ENCODE data around the gene ARHGAP6.
A peak's percentile ranks its signal among the peaks of the same experiment; 100 is the strongest.

ARHGAP6 gene, protein sequence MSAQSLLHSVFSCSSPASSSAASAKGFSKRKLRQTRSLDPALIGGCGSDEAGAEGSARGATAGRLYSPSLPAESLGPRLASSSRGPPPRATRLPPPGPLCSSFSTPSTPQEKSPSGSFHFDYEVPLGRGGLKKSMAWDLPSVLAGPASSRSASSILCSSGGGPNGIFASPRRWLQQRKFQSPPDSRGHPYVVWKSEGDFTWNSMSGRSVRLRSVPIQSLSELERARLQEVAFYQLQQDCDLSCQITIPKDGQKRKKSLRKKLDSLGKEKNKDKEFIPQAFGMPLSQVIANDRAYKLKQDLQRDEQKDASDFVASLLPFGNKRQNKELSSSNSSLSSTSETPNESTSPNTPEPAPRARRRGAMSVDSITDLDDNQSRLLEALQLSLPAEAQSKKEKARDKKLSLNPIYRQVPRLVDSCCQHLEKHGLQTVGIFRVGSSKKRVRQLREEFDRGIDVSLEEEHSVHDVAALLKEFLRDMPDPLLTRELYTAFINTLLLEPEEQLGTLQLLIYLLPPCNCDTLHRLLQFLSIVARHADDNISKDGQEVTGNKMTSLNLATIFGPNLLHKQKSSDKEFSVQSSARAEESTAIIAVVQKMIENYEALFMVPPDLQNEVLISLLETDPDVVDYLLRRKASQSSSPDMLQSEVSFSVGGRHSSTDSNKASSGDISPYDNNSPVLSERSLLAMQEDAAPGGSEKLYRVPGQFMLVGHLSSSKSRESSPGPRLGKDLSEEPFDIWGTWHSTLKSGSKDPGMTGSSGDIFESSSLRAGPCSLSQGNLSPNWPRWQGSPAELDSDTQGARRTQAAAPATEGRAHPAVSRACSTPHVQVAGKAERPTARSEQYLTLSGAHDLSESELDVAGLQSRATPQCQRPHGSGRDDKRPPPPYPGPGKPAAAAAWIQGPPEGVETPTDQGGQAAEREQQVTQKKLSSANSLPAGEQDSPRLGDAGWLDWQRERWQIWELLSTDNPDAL (N-terminal part only)

DNA sequence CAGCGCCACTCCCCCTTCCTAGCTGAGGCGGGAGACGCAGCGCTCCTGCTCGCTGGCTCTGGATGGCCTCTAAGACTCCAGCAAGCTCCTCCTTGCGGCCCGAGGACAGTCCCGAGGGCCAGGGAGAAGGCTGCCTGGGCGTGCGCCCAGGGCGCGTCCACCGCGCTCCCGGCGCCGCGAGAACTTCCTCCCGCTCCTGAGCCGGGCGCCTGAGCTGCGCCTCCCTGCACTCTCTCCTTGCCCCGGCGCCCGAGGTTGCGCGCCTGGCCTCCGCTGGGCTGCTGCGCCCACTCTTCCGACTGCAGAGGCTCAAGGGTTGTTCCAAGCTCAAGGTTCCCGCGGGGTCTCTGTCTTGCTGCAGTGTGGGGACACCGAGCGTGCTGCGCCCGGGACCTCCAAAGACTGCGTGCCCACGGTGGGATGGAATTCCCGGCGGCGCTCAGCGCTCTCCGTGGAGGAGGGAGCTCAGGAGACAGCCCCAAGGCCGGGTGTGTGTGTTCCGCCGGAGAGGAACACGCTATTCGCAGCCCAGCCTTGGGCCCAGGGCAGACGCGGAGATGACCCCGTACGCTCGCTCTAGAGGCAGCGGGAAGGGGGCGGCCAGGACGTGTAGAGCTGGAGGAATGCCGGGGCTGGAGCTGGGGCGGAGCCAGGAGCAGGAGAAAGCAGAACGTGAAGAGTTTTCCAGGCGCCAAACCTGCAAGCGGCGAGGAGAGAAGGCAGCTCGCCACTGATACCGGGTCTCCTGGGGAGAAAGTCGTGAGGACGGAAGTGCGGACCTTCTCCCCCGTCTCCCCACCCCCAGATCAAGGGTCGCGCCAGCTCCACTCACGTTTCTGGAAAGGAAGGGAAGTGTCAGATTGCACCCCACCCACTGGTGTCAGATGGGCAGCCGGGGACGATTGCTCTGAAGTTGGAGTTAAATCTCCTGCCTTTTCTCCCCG, at the start of gene ARHGAP6:
Gene ARHGAP6, minus strand, starts transcription at position 753 of the 944 bp plus-strand sequence. CDS start 1,092 bp downstream, outside the sequence.
- peak; percentile 26 for DNase-seq

DNA sequence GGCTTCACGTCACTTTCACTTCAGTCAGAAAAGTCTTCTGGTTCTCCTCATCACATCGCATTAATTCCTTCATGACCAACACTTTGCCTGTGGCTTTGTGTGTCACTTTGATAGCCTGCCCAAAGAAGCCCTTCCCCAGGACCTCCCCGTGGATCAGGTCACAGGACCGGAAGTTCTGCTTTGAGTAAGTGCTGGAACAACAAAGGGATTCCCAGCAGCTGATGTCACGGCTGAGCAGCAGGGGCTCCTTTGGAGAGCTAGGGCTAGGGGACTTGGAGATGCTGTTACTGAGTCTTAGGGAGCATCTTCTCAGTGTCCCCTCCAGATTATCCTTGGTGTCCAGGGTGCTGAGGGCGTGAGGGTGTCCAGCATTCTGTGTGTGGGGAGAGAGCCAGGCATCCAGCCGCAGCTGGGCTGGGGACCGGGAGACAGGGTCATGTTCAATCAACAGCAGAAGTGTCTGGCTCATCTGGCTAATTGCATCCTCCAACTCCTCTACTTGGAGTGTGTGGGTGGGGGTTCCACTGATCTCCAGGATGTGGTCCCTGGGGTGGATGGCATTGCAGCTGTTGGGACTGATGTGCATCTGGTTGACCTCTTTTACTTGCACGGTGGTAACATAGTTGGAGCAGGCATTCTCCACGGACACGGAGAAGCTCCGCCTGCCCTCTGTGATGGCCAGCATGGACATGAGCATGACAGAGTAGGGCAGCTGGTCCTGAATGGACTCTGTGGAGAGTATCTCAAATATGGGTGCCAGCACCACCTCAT, 39.2 kb upstream of the ARHGAP6 start:
- no peak for DNase-seq

DNA sequence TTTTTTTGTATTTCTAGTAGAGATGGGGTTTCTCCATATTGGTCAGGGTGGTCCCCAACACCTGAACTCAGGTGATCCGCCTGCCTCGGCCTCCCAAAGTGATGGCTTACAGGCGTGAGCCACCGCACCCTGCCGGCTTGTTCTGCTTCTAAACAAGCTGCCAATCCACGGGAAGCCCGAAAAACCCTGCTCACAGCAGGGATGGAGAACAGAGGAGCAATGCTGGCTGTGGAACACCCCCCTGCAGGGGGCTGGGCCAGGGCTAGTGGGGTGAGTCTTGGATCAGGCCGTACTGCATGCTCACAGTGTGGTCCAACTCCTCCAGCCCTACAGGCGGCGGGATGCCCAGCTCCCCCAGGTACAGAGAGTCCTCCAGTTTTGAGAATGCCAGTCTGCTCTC, 38.1 kb upstream of the ARHGAP6 start:
- no peak for DNase-seq

DNA sequence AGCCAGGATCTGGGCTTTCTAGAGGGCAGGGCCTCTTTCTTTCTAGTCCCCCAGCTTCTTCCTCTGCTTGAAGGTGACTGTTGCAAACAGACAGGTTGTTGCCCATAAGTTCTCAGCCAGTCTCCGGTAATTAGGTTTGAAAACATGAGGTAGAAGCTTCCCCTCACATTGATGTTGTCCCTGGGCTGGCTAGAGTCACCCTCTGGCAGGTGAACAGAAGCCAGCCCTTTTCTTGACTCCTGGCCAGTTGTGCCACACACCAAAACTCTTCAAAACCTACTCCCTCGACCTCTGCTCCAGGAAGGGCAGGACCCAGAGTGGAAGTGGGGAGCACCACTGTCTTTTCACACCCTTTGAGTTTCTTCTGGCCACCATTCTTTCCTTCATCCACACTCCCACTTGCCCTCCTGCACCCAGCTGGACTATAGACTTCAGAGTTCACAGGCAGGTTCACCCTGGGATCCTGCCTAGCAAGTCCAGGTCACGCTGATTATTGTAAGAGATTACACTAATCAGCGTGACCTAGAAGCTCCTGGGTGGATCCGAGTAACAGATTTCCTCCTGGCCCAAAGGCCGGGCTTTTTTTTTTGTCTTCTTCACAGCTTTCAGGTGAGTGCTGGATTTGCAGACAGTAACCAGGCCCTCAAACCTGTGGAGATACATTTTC, 37.4 kb upstream of the ARHGAP6 start:
- no peak for DNase-seq

DNA sequence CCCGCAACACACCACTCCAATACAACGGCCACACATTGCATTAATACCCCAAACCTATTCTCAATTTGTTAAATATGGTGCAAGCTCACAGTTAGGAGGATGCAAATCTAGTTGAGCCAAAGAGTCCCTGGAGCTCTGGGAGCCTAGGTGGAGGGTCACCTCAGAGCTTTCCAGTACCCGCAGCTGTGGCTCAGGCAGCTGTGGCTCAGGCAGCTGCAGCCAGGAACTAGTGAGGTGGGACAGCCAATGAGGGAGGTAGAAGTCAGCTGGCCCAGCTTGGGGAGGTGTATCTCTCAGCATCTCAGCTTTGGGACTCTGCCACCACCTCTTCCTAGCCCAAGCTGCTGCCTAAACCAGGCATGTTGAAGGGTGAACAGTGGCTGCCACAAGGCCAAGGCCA, 36.7 kb upstream of the ARHGAP6 start:
- DNase-seq: no peak

DNA sequence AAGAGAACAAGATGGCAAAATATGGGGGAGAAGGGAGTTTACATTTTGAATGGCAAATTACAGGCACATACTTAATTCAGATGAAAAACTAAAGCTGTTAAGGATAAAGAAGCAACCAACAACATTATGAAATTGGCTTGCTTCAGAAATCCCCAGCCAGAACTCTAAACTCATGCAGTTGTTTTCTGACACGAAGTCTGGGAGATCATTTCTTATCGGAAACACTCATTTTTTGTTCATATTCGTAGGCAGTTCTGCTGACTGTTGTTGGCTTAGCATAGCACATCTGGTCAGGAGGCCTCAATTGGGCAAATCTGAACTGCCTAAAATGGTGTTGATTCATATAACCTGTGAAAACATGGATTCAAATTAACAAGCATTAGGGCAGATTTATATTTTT, 33.0 kb upstream of the ARHGAP6 start:
- DNase-seq: no peak

DNA sequence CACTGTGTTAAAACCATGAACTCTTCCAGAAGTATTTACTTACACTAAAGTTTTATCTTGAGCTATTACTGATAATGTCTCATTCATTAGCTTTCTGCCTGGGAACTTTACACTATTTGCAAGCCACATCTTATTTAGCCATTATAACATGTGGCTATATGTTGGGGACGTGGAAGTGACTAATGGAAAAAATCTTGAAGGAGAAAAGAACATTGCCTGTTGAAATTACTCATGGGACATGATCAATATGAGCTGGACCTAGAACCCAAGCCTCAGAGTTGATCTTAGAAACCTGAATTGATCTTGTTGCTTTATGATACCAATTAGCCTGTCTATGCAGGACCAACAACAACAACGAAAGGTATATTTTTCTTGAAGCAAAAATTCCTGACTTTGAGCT, 22.5 kb upstream of the ARHGAP6 start:
- DNase-seq: no peak

DNA sequence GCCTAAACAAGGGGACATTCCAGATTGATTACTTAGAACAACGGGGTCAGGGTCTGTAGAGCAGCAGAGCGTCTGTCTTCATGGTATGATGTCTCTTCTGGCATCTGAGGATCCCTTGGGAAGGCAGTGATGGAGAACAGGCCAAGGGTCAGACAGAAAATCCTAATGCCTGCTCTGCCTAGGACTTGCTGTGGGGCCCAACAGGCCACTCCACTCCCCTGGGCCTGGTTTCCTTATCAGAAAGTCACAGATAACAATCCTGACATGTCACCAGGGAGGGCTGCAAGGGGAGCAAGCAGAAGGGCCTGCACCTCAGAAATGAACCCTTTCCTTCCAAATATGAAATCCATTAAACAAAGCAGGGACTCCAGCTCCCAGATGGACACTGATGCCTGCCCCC, 21.4 kb upstream of the ARHGAP6 start:
- no peak for DNase-seq

DNA sequence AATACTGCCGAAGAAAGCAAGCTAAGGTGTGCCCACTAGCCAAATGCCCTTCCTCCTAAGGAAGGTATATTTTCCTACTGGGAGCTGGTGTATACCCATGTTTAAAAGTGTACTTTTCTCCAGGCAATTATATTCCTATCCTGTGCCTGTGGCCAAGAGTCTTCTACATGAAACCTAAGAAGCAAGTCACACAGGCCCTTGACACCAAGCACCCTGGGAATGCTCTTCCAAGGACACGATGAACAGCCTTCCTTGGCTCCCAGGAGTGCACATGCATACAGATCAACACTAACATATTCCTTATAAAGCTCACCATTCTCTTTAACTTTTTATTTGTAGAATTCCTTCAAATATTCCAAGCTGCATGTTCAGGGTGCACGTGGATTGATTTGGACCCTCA, 17.3 kb upstream of the ARHGAP6 start:
- DNase-seq: no peak

DNA sequence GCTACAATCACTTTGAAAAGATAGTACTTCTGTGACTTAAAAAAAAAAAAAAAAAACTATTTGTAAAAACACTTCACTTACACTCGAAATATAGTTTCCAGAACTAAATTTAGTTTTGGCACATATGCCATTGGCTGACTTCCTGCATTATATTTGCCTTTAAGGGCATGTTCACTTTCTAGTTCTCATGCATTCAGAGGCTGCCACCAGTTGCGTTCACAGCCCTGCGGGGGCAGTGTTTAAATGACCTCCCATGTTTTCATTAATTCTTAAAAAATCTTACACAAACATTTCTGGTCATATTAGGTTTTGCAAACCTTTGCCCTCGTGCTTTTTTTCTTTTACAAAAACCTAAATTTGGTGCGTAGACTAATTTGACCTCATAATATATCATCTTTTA, 12.4 kb upstream of the ARHGAP6 start:
- DNase-seq: no peak

DNA sequence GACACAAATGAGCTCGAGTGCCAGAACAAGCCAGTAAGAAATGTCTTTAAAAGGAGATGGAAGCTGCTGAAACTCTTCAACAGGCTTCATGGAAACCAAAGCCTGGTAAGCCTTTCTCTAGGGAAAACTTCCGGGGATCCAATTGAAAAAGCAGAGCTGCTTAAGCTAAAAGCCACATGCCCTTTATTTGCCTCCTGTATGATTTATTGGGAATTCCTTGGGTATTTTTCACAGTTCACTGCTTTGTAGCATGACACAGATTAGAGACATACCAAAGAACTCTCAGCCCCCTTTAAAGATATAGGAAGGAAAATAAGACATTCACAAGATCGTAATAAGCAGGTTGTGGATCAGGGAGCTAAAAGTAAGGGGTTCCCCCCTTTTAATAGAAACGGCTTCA, 6.5 kb upstream of the ARHGAP6 start:
- no peak for DNase-seq

DNA sequence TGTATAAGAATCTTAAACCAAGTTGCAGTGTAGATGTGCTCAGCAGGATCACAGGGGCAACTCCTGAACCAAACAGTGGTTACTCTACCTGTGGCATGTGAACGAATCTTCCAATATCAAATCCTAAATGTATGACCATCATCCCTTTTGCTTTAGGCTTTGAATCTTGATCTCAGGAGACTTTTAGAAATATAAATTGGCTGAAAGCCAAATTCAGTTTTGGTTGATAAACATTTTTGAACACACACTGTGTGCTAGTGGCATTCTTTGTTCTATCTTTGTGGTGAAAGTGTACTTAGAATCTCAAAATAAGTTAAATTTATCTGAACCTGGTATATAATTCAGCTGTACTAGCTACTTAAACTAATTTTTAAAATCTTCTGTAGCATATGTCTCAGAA, 4.6 kb upstream of the ARHGAP6 start:
- DNase-seq: no peak

DNA sequence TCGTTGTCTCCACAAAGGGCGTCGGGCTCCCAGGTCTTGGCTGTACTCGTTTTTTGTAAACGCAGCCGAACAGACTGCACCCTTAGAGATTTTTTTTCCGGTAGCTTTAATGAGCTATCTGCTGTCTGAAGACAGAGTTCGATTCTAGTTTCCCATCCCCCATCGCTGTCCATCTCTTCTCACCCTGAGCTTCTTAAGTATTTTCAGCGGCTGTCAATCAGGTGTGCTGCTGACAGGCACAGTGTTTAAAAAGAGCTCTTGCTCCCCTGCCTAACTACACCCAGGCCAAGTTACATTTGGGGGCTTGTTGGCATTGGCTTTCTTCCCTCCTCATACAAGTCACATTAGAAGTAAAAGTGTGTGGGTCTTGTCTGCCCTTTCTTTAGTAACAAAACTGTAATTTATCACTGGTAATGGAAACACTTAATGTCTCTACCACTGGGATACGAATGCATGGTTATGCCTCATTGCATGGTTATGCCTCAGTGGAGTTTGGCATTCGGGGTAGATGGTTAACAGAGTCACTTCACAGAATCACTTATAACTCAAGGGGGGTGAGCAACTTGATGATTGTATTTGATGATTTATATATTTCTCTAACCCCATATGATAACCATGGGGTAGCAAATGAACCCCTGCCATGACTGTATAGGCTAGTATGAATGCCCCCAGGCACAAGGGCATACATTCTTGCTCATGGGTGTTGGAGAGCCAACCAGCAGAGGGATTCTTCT, 1.4 kb upstream of the ARHGAP6 start:
- DNase-seq: no peak

DNA sequence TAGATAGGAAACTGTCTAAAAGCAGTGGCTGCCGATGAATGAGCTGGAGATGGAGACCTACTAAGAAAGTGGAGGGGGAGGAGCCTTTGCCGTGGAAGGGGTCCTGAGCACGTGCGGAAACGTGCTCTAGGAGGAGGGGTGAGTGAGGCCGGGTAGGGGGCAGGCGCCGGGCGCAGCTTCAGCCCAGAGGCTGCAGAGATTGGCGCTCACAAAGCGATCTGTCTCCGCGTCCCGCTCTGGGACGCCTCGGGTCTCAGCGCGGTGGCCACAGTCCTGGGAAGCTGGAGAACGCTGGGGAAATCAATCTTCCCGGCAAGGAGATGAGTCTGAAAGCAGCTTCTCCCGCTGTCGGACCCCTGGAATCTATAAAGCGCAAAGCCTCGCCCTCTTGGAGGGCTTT, 444 bp upstream of the ARHGAP6 start:
- peak; percentile 21 for DNase-seq

DNA sequence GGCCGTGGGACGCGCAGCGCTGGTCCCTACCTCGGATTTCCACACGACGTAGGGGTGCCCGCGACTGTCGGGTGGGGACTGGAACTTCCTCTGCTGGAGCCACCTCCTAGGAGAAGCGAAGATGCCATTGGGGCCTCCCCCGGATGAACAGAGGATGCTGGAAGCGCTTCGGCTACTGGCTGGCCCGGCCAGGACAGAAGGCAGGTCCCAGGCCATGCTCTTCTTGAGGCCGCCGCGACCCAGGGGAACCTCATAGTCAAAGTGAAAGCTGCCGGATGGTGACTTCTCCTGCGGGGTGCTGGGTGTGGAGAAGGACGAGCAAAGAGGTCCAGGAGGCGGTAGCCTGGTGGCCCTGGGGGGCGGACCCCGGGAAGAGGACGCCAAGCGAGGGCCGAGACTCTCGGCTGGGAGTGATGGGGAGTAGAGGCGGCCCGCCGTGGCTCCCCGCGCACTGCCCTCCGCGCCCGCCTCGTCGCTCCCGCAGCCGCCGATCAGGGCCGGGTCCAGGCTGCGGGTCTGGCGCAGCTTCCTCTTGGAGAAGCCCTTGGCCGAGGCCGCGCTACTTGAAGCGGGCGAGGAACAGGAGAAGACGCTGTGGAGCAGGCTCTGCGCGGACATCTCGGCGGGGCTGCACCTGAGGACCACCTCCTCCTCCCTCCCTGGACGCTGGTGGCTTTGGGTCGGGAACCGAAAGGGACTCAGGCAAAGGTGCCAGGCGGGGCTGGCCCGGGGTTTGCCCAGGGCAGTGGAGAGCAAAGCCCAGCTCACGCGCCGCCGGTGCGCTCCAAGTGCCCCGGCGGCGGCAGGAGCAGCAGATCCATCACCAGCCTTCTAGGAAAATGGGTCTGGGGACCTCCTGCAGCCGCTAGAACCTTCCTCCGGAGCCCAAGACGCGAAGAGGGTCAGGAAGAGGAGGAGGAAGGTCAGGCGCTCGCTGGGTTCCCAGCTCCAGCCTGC, 1.2 kb downstream of the ARHGAP6 start:
- no peak for DNase-seq

DNA sequence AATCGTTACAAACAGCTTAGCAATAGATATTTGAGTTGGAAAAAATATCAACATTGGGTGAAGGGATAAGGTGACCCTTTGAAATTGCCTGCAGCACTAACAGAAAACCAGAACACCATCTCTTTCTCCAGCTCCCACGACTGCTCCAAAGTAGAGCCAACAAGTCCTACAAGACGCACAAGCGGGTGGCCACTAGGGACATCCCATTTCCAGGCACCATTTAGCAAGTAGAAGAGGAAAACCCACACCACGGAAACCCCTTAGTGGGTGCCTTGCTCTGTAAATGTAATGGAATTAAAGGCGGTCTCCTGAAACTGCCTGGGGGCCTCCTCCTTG, 1.9 kb downstream of the ARHGAP6 start:
- no peak for DNase-seq

DNA sequence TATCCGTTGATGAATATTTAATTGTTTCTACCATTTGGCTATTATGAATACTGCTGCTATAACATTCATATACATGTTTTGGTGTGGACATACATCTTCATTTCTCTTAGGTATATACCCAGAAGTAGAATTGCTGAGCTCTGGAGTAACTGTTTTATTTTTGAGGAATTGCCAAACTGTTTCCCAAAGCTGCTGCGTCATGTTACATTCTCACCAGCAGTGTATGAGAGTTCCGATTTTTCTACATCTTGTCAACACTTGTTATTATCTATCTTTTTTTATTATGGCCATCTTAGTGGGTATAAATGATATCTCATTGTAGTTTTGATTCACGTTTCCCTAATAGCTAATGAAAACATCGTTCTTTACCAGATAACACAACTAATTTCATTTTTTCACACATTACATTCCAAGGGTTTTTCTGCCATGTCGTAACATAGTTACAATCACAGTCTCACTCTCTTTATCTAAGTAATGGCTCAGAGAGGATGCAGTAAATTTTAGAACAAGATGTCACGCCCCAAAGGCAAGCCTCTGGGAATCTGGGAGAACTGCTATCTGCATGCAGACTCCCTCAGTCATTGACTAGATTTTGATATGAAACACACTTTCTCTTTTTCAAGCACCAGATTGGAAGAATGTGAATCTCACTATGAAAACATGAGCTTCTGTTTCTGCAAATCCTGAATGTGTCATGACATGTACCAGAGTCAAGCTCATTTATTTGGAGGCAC, 10.3 kb downstream of the ARHGAP6 start:
- no peak for DNase-seq

DNA sequence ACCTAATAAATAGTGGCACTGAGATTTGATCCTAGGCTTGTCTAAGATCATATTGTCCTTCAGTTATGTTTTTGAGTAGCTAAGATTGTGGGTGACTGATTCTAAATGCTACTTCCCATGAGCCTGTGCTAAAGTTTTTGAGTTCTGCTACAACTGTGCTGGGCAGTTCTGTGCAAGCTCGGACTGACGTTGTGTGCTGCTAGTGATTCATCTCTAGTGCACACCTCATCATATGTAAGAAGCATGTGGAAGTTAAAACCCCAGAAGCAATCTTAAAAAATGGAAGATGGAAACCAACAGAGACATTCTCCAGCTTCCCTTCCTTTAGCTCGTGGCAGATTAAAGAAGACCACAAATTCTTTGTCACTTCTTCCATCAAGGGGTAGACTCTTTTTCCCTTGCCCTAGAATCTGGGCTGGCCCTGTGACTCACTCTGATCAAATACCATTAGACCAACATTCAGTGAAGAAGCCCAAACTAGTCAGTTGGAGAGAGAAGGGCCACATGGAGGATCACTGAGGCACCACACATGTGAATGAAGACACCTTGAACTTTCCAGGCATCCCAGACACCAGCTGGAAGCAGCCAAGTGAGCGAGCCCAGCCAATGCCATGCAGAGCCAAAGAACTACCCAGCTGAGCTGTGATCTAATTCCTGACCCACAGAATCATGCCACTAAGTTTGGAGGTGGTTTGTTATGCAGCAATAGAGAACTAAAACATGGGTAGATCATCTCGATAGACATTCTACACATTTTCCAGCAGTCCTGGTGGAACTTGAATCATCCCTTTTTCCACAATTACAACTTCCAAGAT, 16.8 kb downstream of the ARHGAP6 start:
- DNase-seq: no peak
